Thymus (tissue), 11 donors: Measurements from ENCODE around the gene SYT6. TPM values are rescaled to one million over a fixed set of nuclear protein-coding genes. Genes with fewer than 3 reads are reported as not detected.
"Not testable (repeated sequence)": the region's sequence is repeated elsewhere in the genome, so short reads cannot be mapped to it uniquely, and the experiment has no call there.

Experiments
- DNase-seq, 9 donors: peaks; one replicate each; pipeline ENCODE4 v3.0.0-alpha.2; 2013; ENCODE audit warnings: low spot score in 9 of 9, low read depth in 6 of 9, missing footprints in 1 of 9
- H3K27ac ChIP-seq, 2 donors: one replicate each; pipeline ENCODE4 v1.5.1; 2013; ENCODE audit warnings: control low read depth in 1 of 2, low read depth in 1 of 2, low read length in 1 of 2, mild to moderate bottlenecking in 1 of 2, moderate library complexity in 1 of 2
- H3K27me3 ChIP-seq, 2 donors: one replicate each; pipeline ENCODE4 v1.5.1; 2013; ENCODE audit warnings: low read length in 1 of 2; ENCODE audit not compliant: control insufficient read depth in 2 of 2, insufficient read depth in 1 of 2
- H3K36me3 ChIP-seq, 2 donors: one replicate each; pipeline ENCODE4 v1.5.1; 2013; ENCODE audit warnings: low read length in 1 of 2, mild to moderate bottlenecking in 1 of 2, moderate library complexity in 1 of 2; ENCODE audit not compliant: control insufficient read depth in 2 of 2, insufficient read depth in 2 of 2
- H3K4me1 ChIP-seq, 2 donors: one replicate each; pipeline ENCODE4 v1.5.1; 2013; ENCODE audit warnings: low read length in 2 of 2; ENCODE audit not compliant: control insufficient read depth in 2 of 2, insufficient read depth in 2 of 2
- H3K4me3 ChIP-seq, 2 donors: one replicate each; pipeline ENCODE4 v1.5.1; 2013; ENCODE audit warnings: low read length in 2 of 2, control low read depth in 1 of 2, mild to moderate bottlenecking in 1 of 2
- H3K9me3 ChIP-seq, 2 donors: one replicate each; pipeline ENCODE4 v1.5.1; 2013; ENCODE audit warnings: low read length in 1 of 2, mild to moderate bottlenecking in 1 of 2; ENCODE audit not compliant: control insufficient read depth in 2 of 2, insufficient read depth in 1 of 2
- WGBS: extraction: QIAGEN DNeasy Blood & Tissue Kit; methylation state at CpG from one replicate; pipeline ENCODE4 v1.1.7; 2013; 5-methylcytosine and 5-hydroxymethylcytosine counted together
- polyA plus RNA-seq: library from polyadenylated mRNA; stranded (reverse); fragments of 200-250 nt; gene quantifications from one replicate; pipeline ENCODE4 v1.2.3, GENCODE V29; 2013
- total RNA-seq: library from RNA; stranded (reverse); fragments of 120-200 nt; gene quantifications from one replicate; pipeline ENCODE4 v1.2.4, GENCODE V29; 2013
- donor health status: healthy.

SYT6 gene
- total and polyA plus RNA-seq, 2 donors = 0.09 to 0.11 TPM

GRCh38 chr1:114061121-114061830, 92.4 kb downstream of the SYT6 start:
- no peaks in the 10 kb centered on the region for H3K27me3 ChIP-seq
- H3K27ac ChIP-seq = no peak overlapping the region
- no peak overlapping the region for H3K4me3 ChIP-seq
- no peaks in the 10 kb centered on the region for H3K36me3 ChIP-seq
- WGBS = 89% methylated on average over 1 of the region's 1 CpG
- no peaks in the 10 kb centered on the region for H3K4me1 ChIP-seq
- DNase-seq = no peak
- peaks cover 0 to 11% of the 10 kb centered on the region in 2 donors for H3K9me3 ChIP-seq

DNA sequence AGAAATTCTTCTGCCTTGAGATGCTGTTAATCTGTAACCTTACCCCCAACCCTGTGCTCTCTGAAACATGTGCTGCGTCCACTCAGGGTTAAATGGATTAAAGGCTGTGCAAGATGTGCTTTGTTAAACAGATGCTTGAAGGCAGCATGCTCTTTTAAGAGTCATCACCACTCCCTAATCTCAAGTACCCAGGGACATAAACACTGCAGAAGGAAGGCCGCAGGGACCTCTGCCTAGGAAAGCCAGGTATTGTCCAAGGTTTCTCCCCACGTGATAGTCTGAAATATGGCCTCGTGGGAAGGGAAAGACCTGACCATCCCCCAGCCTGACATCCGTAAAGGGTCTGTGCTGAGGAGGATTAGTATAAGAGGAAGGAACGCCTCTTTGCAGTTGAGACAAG, 95.4 kb downstream of the SYT6 start:
- H3K9me3 ChIP-seq = peaks cover 0 to 11% of the 10 kb centered on the region in 2 donors
- not testable (repeated sequence) for H3K36me3 ChIP-seq, H3K4me1 ChIP-seq, H3K27me3 ChIP-seq, H3K4me3 ChIP-seq, H3K27ac ChIP-seq, DNase-seq
- 51% methylated on average over 6 of the region's 6 CpGs for WGBS

DNA sequence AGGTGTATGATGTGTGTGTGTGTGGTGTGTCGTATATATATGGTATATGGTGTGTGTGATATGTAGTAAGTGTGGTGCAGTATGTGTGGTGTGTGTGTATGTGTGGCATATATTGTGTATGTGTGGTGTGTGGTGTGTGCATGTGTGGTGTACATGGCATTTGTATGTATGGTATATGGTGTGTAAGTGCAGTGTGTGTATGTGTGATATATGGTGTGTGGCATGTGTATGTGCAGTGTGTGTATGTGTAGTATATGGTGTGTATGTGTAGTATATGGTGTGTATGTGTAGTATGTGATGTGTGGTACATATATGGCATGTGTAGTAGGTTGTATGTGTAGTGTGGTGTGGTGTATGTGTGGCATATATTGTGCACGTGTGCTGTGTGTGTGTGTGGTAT, 99.5 kb downstream of the SYT6 start:
- H3K4me3 ChIP-seq = no peak overlapping the region
- no peak for DNase-seq
- H3K36me3 ChIP-seq = no peaks in the 10 kb centered on the region
- no peaks in the 10 kb centered on the region for H3K4me1 ChIP-seq
- WGBS = 98% methylated on average over 2 of the region's 2 CpGs
- H3K9me3 ChIP-seq = no peaks in the 10 kb centered on the region
- no peak overlapping the region for H3K27ac ChIP-seq
- H3K27me3 ChIP-seq = no peaks in the 10 kb centered on the region

DNA sequence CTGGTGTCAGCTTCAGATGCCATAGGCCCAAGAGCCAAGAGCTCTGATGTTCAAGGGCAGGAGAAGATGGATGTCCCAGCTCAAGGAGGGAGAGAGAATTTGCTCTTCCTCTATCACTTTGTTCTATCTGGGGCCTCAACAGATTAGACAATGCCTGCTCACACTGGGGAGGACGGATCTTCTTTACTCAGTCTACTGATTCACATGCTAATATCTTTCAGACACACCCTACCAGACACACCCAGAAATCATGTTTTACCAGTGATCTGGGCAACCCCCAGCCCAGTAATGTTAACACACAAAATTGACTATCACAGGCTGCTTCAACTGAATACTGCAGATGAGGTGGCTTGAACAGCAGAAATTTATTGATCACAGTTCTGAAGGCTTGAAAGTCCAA, 105.4 kb downstream of the SYT6 start:
- WGBS = 96% methylated on average over 1 of the region's 1 CpG
- H3K27me3 ChIP-seq = no peaks in the 10 kb centered on the region
- H3K4me3 ChIP-seq = no peak overlapping the region
- H3K27ac ChIP-seq = no peak overlapping the region
- H3K9me3 ChIP-seq = no peaks in the 10 kb centered on the region
- H3K4me1 ChIP-seq = no peaks in the 10 kb centered on the region
- no peaks in the 10 kb centered on the region for H3K36me3 ChIP-seq
- no peak for DNase-seq

DNA sequence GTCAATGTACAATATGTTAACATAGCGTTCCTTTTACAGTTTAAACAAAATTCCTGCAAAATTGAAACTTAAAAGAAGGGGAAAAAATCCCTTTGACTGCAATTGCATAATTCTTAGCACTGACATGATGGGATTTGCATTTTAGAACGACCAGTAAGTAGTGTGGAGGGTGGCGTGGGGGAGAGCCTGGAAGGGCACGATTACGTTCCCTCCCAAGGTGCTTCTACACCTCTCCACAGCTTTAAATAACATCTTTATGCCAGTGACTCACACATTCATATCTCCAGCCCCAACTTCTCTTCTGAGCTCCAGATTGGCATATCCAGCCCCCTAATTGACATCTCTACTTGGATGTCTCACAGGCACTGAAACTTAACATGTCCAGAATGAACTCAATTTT, 110.1 kb downstream of the SYT6 start:
- Histone ChIP-seq H3K9me3 (no peaks in the 10 kb centered on the region), H3K27ac (no peak overlapping the region), H3K27me3 (no peaks in the 10 kb centered on the region), H3K4me3 (no peak overlapping the region), H3K4me1 (no peaks in the 10 kb centered on the region), H3K36me3 (no peaks in the 10 kb centered on the region)
- 89% methylated on average over 5 of the region's 5 CpGs for WGBS
- no peak for DNase-seq

DNA sequence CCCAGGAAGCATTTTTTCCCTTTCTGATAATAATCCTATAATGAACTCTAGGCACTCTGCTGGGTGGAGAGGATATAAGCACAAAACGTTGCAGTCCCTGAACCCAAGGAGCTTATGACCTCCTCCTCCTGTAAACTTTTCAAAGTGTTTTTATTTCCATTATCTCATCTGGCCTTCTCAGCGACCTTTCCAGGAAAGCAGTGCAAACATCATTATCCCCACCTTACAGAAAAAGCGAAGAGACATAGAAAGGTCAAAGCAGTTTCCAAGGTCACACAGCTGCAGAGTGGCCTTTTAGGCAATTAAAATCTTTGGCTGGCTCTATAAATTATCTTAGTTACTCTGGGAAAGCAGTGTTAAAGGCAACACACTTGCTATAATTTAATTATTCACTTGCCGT, 110.6 kb downstream of the SYT6 start:
- Histone ChIP-seq H3K9me3 (no peaks in the 10 kb centered on the region), H3K36me3 (no peaks in the 10 kb centered on the region), H3K27me3 (no peaks in the 10 kb centered on the region), H3K4me1 (no peaks in the 10 kb centered on the region), H3K4me3 (no peak overlapping the region), H3K27ac (no peak overlapping the region)
- DNase-seq = no peak
- WGBS = 85% methylated on average over 4 of the region's 4 CpGs

GRCh38 chr1:114040273-114041015, 113.2 kb downstream of the SYT6 start:
- WGBS = 71% methylated on average over 4 of the region's 4 CpGs
- no peak for DNase-seq

More at GRCh38 chr1:114040273-114041015, 113.2 kb downstream of the SYT6 start:
- Histone ChIP-seq H3K4me3 (no peak overlapping the region), H3K36me3 (no peaks in the 10 kb centered on the region), H3K9me3 (no peaks in the 10 kb centered on the region), H3K27ac (no peak overlapping the region), H3K4me1 (no peaks in the 10 kb centered on the region), H3K27me3 (no peaks in the 10 kb centered on the region)

Other genes starting within 250 kb of the SYT6 start
- gene AP4B1, start 249.1 kb downstream of the SYT6 start, total RNA-seq = 20.0 TPM
- gene AP4B1, start 249.1 kb downstream of the SYT6 start, polyA plus RNA-seq = 55.1 TPM
- 7.6 TPM for gene DCLRE1B, start 248.5 kb downstream of the SYT6 start, total RNA-seq
- gene DCLRE1B, start 248.5 kb downstream of the SYT6 start, polyA plus RNA-seq = 2.9 TPM
- gene HIPK1, start 224.5 kb downstream of the SYT6 start, total RNA-seq = 40.6 TPM
- 30.1 TPM for gene HIPK1, start 224.5 kb downstream of the SYT6 start, polyA plus RNA-seq
- gene OLFML3, start 174.4 kb downstream of the SYT6 start, total RNA-seq = 16.3 TPM
- 5.0 TPM for gene OLFML3, start 174.4 kb downstream of the SYT6 start, polyA plus RNA-seq